GM19239 (cell line): Measurements from ENCODE around the gene SFXN1.

Experiments used
- DNase-seq: peaks from one replicate; pipeline ENCODE4 v3.0.0; 2011; ENCODE audit warnings: low spot score; ENCODE audit not compliant: insufficient read length
- FAIRE-seq: peaks from 2 replicates; lab custom pipeline; 2011; peaks lifted over from hg19 to GRCh38; lab: Jason Lieb, UNC

Gene SFXN1

DNA sequence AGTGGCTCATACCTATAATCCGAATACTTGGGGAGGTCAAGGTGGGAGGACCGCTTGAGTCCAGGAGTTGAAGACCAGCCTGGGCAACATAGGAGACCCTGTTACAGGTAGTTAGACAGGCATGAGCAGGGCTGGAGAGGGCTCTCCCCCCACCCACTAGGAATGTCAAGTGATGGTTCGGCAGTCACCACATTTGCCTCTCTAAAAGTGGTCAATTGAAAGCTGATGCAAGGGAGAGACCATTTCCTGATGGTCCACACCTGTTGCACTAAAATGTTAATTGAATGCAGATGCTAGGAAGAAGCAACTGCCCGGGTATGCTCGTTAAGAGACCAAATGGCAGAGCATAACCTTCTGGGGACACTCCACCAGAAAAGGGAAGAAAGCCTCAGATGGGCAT is 82.7 kb downstream of the SFXN1 start:
- FAIRE-seq = no peak
- DNase-seq = no peak

GRCh38 chr5:175564716-175565115 is 86.4 kb downstream of the SFXN1 start:
- FAIRE-seq (no peak), DNase-seq (no peak)

DNA sequence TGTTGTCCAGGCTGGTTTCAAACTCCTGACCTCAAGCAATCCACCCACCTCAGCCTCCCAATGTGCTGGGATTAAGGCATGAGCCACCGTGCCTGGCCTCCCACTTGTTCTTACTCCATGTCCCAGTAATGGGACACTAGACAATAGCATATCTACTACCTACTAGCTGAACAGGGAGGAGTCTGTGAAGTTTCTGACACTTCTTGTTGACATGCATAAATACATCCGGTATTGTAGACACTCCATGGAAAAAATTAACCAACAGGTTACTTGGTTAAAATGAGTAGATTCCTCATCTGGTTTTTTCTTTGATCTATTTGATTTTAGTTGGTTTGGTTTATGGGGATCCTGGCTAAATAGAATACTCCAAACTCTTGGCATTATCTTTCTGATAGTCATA is 88.3 kb downstream of the SFXN1 start:
- FAIRE-seq (no peak), DNase-seq (no peak)

GRCh38 chr5:175567954-175568353 is 89.6 kb downstream of the SFXN1 start:
- FAIRE-seq (no peak), DNase-seq (no peak)

GRCh38 chr5:175569701-175570100 is 91.3 kb downstream of the SFXN1 start:
- DNase-seq (no peak), FAIRE-seq (no peak)

- FAIRE-seq = no peak
- DNase-seq = no peak
These were observed 94.5 kb downstream of the SFXN1 start for GRCh38 chr5:175572886-175573285.

GRCh38 chr5:175573493-175574269 is 95.3 kb downstream of the SFXN1 start:
- FAIRE-seq = no peak

GRCh38 chr5:175575301-175575700 is 96.9 kb downstream of the SFXN1 start:
- no peak for FAIRE-seq
- DNase-seq = no peak

More at GRCh38 chr5:175573493-175574269, 95.3 kb downstream of the SFXN1 start:
- no peak for DNase-seq

GRCh38 chr5:175576096-175576495 is 97.7 kb downstream of the SFXN1 start:
- DNase-seq = no peak
- FAIRE-seq = no peak

GRCh38 chr5:175576591-175576990 is 98.2 kb downstream of the SFXN1 start:
- no peak for FAIRE-seq
- DNase-seq = no peak
